HEK293T (cell line): ENCODE results near the gene RHEB.

Source experiments
- CTCF ChIA-PET: fragments of 350-600 bp; formaldehyde crosslinking; extraction: SDS; loops from one replicate; lab custom pipeline; 2021; ENCODE audit warnings: antibody characterized with exemption, inconsistent platforms; lab: Yijun Ruan, JAX
- POLR2A ChIA-PET: fragments of 350-600 bp; formaldehyde crosslinking; extraction: SDS; loops from one replicate; lab custom pipeline; 2020; ENCODE audit warnings: antibody characterized with exemption, inconsistent platforms; lab: Yijun Ruan, JAX
- DNase-seq: peaks from one replicate; pipeline ENCODE4 v3.0.0; 2012; ENCODE audit warnings: mixed read lengths; ENCODE audit errors: extremely low spot score
- ARNT ChIP-seq: fragments of 450-650 bp; IDR thresholded peaks from 2 replicates; pipeline ENCODE4 v1.6.1; 2017; ENCODE audit warnings: mild to moderate bottlenecking
- BHLHE40 ChIP-seq: fragments of 450-650 bp; IDR thresholded peaks from 2 replicates; pipeline ENCODE4 v1.6.1; 2016; ENCODE audit warnings: mild to moderate bottlenecking, moderate library complexity, borderline replicate concordance
- CTBP1 ChIP-seq: fragments of 450-650 bp; IDR thresholded peaks from 2 replicates; pipeline ENCODE4 v1.6.1; 2016; ENCODE audit warnings: borderline replicate concordance
- ELF4 ChIP-seq: fragments of 450-650 bp; IDR thresholded peaks from 2 replicates; pipeline ENCODE4 v1.6.1; 2017; ENCODE audit warnings: antibody characterized with exemption
- FOXA1 ChIP-seq: fragments of 450-650 bp; IDR thresholded peaks from 2 replicates; pipeline ENCODE4 v1.6.1; 2016; ENCODE audit warnings: mild to moderate bottlenecking
- FOXK2 ChIP-seq: fragments of 450-650 bp; IDR thresholded peaks from 2 replicates; pipeline ENCODE4 v1.6.1; 2016; ENCODE audit warnings: mild to moderate bottlenecking
- FOXM1 ChIP-seq: fragments of 450-650 bp; IDR thresholded peaks from 2 replicates; pipeline ENCODE4 v1.6.1; 2017; ENCODE audit warnings: mild to moderate bottlenecking, borderline replicate concordance
- HDGF ChIP-seq: fragments of 450-650 bp; IDR thresholded peaks from 2 replicates; pipeline ENCODE4 v1.6.1; 2017; ENCODE audit warnings: antibody characterized with exemption, borderline replicate concordance
- L3MBTL2 ChIP-seq: fragments of 450-650 bp; conservative IDR thresholded peaks from 2 replicates; pipeline ENCODE4 v1.6.1; 2016; ENCODE audit warnings: mild to moderate bottlenecking
- LEF1 ChIP-seq: fragments of 450-650 bp; IDR thresholded peaks from 2 replicates; pipeline ENCODE4 v1.6.1; 2017; ENCODE audit warnings: mild to moderate bottlenecking, borderline replicate concordance
- NFRKB ChIP-seq: fragments of 450-650 bp; IDR thresholded peaks from 2 replicates; pipeline ENCODE4 v1.6.1; 2016; ENCODE audit warnings: mild to moderate bottlenecking, moderate library complexity
- PKNOX1 ChIP-seq: fragments of 450-650 bp; IDR thresholded peaks from 2 replicates; pipeline ENCODE4 v1.6.1; 2016
- SP1 ChIP-seq: fragments of 450-650 bp; IDR thresholded peaks from 2 replicates; pipeline ENCODE4 v1.6.1; 2017
- SUZ12 ChIP-seq: fragments of 450-650 bp; IDR thresholded peaks from 2 replicates; pipeline ENCODE4 v1.6.1; 2016; ENCODE audit warnings: mild to moderate bottlenecking
- TARDBP ChIP-seq: fragments of 450-650 bp; IDR thresholded peaks from 2 replicates; pipeline ENCODE4 v1.6.1; 2016
- ZNF384 ChIP-seq: fragments of 450-650 bp; IDR thresholded peaks from 2 replicates; pipeline ENCODE4 v1.6.1; 2016

The RHEB gene

GRCh38 chr7:151448261-151449252 lies 71.1 kb downstream of the RHEB start:
- CTCF ChIA-PET, result interaction anchor here (0.6 to 2.0 kb wide), 8 partner anchors 11 to 86 kb away, joined by 3 to 7 read pairs (median 3); no protein-coding TSS in a partner anchor
- POLR2A ChIA-PET, result interaction anchor here (1.2 kb wide), 1 partner anchor 22 kb away, joined by 4 read pairs; no protein-coding TSS in a partner anchor
- DNase-seq, result peak; percentile 76
- no peak for TF ChIP-seq SP1
- no peak for TF ChIP-seq SUZ12
- no peak for TF ChIP-seq LEF1
- TF ChIP-seq TARDBP, result no peak
- TF ChIP-seq CTBP1, result no peak
- TF ChIP-seq BHLHE40, result no peak
- TF ChIP-seq ZNF384, result no peak
- no peak for TF ChIP-seq FOXK2
- no peak for TF ChIP-seq ELF4
- TF ChIP-seq FOXA1, result no peak
- TF ChIP-seq HDGF, result no peak
- no peak for TF ChIP-seq NFRKB

DNA sequence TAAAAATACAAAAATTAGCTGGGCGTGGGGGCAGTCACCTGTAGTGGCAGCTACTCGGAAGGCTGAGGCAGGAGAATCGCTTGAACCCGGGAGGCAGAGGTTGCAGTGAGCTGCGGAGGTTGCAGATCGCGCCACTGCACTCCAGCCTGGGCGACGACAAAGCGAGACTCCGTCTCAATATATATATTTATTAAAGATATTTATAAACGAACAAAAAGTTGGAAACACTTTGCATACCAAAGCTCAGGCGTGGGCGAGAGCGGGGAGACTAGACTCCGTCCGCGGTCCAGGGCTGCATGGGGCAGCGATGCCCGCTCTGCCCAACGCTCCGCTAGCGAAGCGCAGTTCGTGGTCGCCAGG lies 71.8 kb downstream of the RHEB start:
- POLR2A ChIA-PET, result interaction anchor here (1.2 kb wide), 1 partner anchor 21 kb away, joined by 4 read pairs; no protein-coding TSS in a partner anchor

GRCh38 chr7:151447312-151447711 lies 72.4 kb downstream of the RHEB start:
- no peak for DNase-seq
- ChIA-PET POLR2A (interaction anchor here (1.2 kb wide), 1 partner anchor 21 kb away, joined by 4 read pairs; no protein-coding TSS in a partner anchor), CTCF (interaction anchor here (2.0 kb wide), 1 partner anchor 77 kb away, joined by 7 read pairs; no protein-coding TSS in a partner anchor)
- TF ChIP-seq HDGF, result no peak

More for the DNA sequence above, 71.8 kb downstream of the RHEB start:
- CTCF ChIA-PET, result interaction anchor here (0.6 to 2.0 kb wide), 4 partner anchors 51 to 82 kb away, joined by 3 to 7 read pairs (median 3); no protein-coding TSS in a partner anchor
- no peak for DNase-seq
- no peak for TF ChIP-seq ELF4
- TF ChIP-seq HDGF, result no peak
- no peak for TF ChIP-seq ARNT
- TF ChIP-seq SP1, result no peak
- TF ChIP-seq FOXM1, result no peak
- no peak for TF ChIP-seq L3MBTL2
- TF ChIP-seq BHLHE40, result no peak
- no peak for TF ChIP-seq LEF1
- TF ChIP-seq SUZ12, result no peak
- TF ChIP-seq PKNOX1, result no peak
- TF ChIP-seq FOXK2, result no peak
- no peak for TF ChIP-seq TARDBP
- TF ChIP-seq FOXA1, result no peak
- no peak for TF ChIP-seq NFRKB

DNA sequence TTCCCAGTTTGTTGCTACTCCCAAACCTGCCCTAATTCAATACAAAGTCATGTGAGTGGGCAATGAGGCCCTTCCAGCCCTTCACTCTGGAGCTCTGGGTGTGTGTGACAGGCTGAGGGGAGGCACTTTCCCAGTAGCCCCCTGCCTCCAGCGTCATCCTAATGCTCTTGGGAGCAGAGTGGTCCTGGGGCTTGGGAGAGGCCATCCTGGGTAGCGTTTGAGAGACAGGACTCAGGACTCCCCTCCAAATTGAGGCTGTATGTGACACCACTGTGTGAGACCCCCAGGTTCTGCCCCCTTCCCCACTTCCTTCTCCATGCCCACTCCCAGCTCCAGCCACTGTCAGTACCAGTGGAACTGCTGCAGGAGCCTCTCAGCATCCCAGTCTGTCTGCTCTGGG lies 73.3 kb downstream of the RHEB start:
- DNase-seq, result no peak
- ChIA-PET POLR2A (no interaction called here), CTCF (no interaction called here)
- TF ChIP-seq CTBP1, result no peak

- POLR2A ChIA-PET, result no interaction called here
These were observed 75.1 kb downstream of the RHEB start for GRCh38 chr7:151444632-151445031.

DNA sequence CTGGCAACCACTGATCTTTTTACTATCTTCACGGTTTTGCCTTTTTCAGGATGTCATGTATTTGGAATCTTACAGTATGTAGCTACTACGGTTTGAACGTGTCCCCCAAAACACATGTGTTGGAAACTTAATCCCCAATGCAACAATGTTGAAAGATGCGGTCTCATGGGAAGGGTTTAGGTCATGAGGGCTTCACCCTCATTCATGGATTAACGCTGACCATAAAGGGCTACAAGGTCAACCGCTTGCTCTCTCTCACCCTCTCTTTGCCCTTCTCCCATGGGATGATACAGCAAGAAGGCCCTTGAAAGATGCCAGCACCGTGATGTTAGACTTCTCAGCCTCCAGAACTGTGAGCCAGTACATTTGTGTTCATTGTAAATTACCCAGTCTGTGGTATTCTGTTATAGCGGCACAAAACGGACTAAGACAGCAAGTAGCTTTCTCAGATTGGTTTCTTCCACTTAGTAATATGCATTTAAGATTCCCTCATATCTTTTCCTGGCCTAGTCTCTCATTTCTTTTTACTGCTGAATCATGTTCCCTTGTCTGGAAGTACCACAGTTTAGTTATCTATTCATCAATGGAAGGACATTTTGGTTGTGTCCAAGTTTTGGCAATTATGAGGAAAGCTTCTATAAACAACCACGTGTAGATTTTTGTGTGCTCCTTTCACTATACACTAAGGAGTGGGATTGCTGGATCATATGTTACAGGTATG lies 76.8 kb downstream of the RHEB start:
- CTCF ChIA-PET, result interaction anchor here (0.6 to 1.5 kb wide), 2 partner anchors 17 to 229 kb away, joined by 3 to 4 read pairs; no protein-coding TSS in a partner anchor
- DNase-seq, result no peak
- TF ChIP-seq FOXK2, result no peak
- TF ChIP-seq ZNF384, result no peak
- TF ChIP-seq HDGF, result no peak
- no peak for TF ChIP-seq ELF4
- no peak for TF ChIP-seq BHLHE40
- no peak for TF ChIP-seq ARNT
- TF ChIP-seq SP1, result no peak
- no peak for TF ChIP-seq LEF1
- no peak for TF ChIP-seq SUZ12
- no peak for TF ChIP-seq PKNOX1
- TF ChIP-seq FOXA1, result no peak
- no peak for TF ChIP-seq FOXM1
- no peak for TF ChIP-seq TARDBP
- POLR2A ChIA-PET, result no interaction called here

More at GRCh38 chr7:151444632-151445031, 75.1 kb downstream of the RHEB start:
- TF ChIP-seq ELF4 (no peak), PKNOX1 (no peak), SUZ12 (no peak), FOXA1 (no peak)
- CTCF ChIA-PET, result interaction anchor here (1.5 kb wide), 1 partner anchor 16 kb away, joined by 4 read pairs; no protein-coding TSS in a partner anchor
- DNase-seq, result no peak
